Activated T-cell treated with anti-CD3 and anti-CD28 coated beads, Interleukin-2, amount 50 U/mL, for 48 hours (primary cell): Measurements from ENCODE around the gene LPP.

Experiments
- DNase-seq, 2 experiments: peaks; one replicate each; pipeline ENCODE4 v3.0.0-alpha.2; 2020

Gene LPP

DNA sequence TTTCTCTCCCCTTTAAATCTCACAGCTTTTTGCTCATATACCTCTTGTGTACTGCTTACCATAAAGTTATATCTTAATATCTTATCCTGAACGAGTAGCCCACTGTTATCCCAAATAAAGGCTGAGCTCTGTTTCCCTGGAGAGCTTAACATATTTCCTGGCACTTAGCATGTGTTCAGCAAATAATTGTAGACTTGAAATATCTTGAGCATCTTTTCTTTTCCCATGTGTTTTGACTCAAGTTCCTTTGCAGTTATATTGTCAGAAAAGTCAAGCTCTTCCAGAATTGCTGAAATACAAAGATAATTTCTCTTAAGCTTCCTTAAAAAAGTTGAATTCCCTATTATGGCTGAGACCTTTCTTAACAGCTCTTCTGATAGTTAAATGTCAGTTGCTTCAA lies 150.5 kb downstream of the LPP start:
- no peak for DNase-seq

DNA sequence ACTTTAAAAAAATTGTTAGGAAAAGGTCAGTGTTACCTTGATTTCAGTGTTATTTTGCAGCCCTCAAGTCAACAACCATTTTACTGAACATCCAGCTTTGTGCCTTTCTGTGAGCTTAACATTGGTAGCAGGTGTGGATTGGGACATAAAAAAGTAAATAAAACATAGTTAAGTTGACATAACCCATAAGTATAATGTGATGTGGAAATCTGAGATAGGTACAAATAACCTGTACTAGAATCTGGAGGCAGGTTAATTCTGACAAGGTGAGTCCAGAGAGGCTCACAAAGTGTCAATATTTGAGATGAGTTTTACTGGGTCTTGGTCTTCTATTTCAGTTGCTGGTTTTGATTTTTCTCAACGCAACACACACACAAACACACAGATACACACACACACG lies 151.3 kb downstream of the LPP start:
- DNase-seq: no peak

DNA sequence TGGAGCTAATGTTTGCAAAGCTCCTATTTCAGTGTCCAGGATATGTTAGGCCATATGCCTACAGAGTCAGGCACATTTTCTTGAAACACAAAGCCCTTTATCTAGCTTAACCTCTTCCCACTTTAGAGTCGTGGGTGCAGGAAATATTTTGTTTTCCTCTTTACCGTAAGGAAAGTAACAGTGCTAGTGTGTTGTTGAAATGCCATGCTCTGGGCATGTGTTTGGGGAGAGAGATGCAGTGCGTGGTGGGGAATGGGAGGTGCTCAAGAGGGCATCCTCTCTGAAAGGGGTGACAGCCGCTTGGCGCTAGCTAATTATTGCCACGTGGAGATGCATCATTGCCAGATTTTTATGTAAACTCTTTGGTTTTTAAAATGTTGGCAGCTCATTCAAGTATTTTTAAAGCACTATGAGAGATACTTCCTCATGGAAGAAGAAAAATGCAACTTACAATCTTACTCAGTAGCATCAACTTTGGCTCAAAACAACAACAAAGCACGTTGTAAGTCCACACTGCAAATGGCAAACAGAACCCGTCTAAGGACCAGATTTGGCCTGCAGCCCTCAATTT lies 152.6 kb downstream of the LPP start:
- no peak for DNase-seq

DNA sequence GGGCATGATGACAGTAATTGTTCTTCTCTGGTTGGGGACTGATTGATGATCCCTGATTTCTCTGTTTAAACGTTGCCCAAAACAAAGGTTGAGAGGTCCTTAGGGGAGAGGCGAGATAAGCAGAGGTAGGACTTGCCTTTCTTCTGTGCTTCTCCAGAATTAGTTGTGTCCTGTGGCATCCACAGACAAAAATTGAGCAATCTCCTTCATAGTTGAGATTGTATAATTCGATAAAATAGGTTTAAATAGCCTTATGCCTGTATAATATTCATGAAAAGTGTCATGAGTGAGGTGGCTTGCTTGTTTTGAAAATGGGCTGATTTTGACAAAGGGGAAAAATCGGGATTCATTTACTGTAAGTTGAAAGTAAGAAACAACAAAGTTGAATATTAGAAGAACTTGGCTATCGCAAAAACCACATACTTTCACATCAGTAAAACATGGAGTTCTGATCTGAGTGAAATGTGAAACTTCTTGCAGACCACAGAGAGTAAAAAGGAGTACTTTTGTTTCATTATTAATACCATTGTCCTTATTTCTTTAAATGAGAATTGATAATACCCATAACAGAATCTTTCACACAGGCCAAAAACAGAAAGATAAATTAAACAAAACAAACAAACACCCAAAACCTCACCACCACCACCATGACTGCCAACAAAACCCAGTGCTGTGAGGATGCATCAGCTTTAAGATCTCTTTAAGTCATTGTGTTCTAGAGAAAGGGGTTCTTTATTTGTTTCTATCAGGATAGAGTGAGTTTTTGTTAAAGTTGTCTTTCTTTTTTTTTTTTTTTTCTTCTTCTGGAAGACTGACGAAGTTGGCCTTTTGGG lies 155.7 kb downstream of the LPP start:
- DNase-seq: peak; percentile 45 to 49

DNA sequence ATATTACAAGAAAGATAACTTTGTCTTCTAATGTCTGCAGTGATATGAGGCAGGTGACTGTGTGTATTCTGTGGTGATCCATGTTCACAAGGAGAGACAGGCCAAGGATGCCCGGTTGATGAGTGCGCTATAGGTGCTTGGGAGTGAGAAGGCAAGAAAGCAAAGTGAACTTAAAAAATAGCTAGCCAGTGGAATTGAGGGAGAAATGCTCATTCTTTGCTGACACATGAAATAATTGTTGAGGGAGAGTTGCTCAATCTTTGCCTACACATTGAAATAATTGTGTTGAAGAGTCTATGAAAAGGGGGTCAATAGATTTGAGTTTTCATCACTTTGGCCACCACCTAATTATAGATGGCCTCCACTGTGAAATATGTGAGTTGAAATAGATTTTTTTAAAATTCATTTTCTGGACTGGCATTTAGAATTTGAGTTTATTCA lies 156.3 kb downstream of the LPP start:
- no peak for DNase-seq

DNA sequence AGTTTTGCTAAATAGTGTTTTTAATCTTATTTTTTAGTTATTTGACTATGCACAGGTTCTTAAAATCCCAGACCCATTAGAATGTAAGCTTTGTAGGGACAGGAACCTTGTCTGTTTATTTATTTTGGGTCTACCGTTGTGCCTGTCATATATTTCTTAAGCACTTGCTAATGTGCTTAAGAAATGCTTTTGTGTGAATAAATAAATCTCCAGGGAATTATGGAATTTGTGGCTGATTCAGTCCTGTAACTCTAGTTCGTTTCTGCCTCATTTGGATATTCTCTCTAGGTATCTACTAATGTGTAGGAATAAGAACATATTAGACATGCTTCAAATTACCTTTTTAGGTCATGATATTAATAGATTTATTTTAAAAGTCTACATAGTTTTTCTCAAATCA lies 161.6 kb downstream of the LPP start:
- DNase-seq: no peak

DNA sequence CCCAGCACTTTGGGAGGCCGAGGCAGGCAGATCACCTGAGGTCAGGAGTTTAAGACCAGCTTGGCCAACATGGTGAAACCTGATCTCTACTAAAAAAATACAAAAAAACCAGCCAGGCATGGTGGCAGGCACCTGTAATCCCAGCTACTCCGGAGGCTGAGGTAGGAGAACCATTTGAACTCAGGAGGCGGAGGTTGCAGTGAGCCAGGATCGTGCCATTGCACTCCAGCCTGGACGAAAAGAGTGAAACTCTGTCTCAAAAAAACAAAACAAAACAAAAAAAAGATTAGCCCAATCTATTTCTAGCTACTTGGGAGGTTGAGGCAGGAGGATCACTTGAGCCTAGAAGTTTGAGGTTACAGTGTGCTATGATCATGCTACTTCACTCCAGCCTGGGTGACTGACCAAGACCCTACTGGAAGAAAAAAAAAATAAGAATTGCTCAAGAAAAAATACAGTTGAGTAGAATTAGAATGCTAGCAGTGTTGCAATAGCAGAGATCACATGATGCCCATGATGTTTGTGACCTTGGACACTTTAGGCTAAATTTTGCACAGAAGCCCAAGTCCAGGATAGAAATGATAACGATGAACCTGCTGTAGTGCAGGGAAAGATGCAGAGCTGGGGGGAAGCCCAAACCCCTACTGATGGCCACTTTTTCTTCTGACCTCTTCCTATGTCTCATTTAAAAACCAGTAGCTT lies 162.2 kb downstream of the LPP start:
- DNase-seq: no peak

DNA sequence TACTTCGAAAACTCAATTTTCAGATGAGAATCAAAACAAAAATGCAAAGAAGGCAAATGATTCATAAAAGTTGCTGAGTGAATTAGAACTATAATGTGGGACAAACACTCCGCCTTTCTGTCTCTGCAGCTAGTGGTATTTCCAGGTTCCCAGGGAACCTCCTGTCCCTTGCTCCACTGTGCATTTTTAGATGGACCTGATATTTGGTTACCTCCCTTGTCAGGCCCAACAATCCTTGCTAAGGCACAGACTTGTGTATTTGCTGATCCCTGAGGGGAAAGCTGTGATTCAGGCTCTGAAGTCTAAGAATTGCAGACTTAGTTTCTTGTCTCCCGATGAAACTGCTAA lies 162.7 kb downstream of the LPP start:
- no peak for DNase-seq

DNA sequence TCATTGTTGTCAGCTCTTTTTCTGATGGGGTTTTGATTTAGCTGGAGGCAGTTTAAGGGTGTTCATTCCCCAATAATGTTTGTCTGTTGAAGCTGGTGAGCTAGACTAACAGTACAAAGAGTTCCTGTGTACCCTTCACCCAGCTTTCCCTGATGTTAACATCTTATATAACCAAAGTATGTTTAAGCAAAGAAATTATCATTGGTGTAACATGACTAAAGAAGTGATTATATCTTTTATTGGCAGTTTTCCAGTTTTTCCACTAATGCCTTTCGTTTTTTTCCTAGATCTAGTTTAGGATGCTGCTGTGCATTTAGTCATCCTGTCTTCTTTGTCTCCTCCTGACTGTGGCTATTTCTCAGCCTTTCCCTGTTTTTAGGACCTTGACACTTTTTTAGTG lies 165.6 kb downstream of the LPP start:
- DNase-seq: no peak

DNA sequence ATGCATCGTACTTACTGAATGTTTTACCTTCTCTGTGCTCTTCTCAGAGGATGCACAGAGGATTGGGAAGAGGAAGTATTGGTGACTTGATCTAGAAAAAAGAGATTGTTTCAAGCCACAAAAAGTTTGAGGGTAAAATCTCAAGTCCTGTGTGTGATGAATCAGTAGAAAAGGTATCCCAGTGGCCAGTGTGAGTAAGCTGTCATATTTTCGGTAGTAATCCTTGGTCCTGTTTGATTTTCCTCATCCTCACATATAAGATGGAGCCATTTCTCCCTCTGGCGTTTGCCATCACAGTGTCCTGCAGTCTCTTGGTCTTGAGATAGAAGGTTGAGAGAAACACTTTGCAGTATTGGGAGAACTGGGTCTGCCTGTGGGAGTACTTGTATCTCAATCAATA lies 166.8 kb downstream of the LPP start:
- DNase-seq: no peak

DNA sequence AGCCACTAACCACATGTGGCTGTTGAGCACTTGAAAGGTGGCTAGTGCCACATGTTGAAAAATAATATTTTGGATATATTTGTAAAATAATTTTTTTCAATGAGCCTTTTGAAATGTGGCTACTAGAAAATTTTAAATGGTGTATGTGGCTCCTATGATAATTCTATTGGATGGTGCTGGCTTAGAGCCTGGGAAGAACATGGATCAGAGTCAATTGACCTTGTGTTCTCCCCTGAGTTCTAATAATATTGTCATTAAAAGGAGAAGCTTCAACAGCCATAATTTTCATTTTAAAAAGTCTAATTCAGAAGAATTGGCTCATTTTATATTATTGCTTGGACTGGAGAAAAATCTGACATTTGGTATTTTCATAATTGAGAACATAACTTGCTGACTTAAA lies 167.3 kb downstream of the LPP start:
- DNase-seq: no peak

DNA sequence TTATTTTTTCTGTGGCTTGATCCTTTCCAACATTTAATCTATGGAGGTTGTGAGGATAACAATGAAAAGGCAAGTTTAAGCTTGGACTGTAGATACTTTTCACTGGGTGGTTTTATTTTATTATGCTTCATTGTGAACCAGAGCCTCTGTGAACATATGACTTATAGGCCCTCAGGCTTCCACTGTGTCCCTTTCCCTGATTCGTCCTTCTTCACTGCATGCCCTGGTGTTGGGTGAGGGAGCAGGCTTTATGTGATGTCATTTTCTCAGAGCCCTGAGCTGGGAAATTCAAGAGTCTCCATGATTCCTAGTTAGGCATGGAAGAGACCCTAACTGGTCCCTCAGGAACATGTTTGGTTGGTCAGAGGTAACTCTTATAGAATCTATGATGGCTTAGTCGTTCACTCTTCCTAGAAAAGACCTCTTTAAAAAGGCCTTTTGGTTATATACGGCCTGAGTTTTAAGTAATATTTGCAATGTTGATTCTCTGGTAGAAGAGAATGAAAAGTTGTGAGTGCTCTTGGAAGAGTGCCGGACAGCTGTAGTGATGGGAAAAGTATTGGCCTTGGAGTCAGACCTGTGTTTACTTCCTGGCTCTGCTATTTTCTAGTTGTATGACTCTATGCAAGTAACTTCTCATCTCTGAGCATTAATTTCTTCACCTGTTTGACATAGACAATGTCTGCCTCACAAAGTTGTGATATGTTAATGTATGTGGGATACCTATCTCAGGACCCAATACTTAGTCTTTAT lies 168.4 kb downstream of the LPP start:
- DNase-seq: no peak

DNA sequence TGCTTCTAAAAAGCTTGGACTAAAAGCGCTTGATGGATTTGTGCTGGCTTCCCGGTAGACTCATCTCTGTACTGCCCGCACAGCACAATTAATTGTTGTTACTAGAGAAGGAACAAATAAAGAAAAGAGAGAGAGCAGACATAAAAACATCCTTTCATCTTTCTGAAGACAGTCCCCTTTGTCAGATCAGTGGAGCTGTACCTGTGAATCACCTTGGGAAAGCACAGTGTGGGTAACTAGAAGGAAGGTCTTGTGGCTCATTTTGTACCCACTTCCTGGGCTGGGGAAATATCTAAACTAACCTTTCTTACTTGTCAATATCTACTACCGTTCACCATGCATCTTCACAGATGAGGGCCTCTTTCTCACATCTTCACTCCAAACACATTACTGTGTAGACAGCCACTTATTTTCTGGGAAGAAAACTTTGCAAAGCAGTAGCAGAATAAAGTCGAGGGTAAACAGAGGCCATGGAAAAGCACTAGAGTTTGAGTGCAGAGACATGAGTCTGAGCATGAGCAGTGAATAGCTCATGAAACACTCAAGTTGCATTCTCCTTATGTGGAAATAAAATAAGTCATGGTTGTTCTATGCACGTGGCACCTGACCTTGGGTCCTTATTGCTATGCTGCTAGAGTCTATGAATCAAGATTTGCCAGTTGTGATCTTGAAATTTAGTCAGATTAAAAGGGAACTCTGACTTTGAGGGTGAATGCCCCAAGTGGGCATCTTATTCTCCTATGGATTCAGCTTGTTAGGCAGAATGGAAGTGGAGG lies 169.3 kb downstream of the LPP start:
- DNase-seq: peak in 1 of 2 experiments; percentile 40

DNA sequence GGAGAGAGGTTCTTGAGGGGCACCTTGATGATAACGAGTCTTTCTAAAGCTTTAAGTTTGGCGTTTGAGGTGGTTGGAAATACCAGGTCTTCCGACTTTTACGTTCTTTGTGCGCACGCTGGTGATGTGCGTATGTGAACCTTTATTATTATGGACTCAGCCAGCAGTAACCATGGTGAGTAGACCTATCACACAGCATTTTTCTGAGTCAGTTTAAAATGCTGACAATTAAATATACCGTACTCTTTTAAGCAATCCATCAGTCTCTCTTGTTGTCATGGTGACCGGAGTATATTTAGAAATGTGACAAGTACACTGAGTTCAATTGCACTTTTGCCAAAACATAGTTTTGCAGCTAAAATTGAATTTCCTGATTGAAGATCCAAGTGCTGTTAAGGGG lies 172.2 kb downstream of the LPP start:
- DNase-seq: no peak

DNA sequence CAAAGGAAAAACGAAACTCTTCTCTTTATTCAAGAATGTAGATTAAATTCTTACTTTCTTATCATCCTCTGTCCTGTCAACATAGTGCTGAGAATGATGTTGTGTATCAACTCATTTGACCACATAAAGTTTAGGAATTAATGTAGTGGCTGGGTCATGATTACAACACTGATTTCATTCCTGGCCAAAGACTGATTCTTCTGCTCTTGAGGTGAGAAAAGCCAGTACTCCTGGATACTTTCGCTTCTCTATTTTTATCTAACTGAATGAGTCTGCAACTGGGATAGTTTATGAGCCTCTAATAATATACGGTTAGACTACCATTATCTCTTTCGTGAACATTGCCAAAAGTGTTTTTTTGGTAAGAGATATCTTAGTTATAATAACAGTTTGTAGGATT lies 173.0 kb downstream of the LPP start:
- DNase-seq: no peak

DNA sequence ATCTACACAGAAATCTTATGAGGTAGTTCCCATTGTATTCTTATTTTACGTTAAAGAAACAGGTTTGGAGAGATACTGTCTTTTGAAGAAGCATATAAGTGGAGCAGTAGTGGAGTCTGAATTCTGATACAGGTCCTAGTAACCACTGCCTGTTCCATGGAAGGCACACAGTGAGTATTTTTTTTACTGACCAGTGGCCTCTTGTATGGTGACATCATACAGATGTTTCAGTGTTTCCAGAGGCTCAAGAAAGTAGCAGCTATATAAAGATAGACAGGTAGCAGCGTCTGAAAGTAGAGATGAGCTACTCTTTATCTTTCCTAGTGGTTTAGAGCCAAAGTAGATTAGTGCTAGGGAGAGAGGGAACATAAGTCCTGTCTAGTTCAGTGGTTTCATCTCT lies 173.5 kb downstream of the LPP start:
- no peak for DNase-seq

DNA sequence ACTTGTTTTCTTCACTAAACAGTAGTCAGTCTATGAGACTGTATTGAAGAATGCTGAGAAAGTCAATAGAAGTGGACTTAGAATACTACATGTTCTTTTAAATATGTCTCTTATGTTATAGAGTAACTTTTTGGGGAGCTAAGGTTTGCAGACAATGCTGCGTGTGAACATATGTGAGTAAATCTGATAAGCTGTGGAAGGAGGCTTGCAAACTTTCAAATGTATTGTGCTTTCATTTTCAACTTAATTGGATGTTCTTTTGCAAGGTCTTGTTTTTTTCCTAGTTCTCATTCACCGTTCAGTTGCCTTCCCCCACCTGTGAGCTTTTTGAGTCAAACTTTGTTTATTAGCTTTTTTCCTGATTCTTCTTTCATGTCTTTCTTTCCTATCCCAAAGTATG lies 176.2 kb downstream of the LPP start:
- DNase-seq: no peak

DNA sequence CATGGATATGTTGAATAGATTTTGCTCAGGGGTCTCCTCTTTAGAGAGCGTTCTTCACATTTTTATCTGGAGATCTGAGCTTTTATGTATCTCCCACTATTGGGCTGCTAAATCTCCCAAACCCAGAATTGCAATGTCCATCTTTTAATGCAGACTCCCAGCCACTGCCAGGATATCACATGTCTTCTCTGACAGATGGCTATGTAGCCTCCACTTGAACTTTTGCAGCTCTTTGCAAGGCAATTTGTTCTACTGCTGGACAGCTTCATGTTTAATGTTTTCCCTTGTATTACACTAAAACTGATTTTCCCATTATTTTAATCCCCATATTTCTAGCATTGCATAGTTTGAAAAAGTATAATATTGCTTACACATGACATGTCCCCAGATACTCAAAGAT lies 177.2 kb downstream of the LPP start:
- DNase-seq: no peak

DNA sequence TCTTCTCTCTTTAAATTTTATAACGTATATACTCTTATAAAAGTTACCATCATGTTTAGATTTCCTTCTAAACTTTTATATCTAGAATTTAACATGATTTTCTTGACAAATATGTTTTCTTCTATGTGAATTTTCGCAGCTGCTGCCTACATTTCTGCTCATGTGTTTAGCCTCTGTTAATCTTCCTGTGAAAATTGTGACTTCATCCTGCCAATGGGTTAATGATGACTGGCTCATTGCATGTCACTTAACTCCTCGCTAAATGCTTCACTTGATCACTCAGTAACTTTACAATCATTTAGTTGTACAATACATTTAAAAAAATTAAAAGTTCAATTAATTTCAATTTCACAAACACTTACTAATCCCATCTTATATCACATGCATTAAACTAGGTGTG lies 178.1 kb downstream of the LPP start:
- no peak for DNase-seq

DNA sequence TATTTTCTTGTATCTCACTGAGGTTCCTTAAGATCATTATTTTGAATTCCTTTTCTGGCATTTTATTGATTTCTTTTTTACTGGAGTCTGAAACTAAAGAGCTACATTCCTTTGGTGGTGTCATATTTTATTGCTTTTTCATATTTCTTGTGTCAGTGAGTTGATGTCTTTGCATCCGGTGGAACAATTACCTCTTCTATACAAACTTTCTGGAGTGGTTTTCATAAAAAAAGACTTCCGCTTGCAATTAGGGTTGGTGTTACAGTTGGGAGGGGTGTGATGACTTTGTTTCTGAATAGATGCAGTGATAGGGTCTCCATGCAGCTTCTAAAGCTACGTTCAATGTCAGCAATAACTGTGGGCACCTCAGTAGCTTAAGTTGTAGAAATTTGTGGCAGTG lies 181.7 kb downstream of the LPP start:
- DNase-seq: no peak

DNA sequence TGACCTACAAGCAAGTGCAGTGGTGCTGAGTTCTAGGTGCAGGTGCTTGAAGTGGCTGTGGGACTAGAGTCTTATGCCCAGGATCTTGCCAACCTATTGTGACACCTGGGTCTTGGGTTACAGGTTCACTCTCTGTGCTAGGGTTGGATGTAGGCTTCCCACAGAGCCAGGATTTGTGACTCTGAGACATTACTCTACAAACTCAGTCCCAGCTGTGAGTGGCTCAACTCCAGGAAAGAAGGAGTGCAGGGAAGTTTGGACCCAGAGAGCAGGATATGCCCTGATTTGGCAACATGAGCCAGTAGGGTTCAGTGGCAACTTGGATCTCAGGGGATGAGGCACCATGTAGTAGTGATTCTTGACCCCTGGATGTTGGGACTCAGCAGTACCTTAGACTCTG lies 182.2 kb downstream of the LPP start:
- no peak for DNase-seq

DNA sequence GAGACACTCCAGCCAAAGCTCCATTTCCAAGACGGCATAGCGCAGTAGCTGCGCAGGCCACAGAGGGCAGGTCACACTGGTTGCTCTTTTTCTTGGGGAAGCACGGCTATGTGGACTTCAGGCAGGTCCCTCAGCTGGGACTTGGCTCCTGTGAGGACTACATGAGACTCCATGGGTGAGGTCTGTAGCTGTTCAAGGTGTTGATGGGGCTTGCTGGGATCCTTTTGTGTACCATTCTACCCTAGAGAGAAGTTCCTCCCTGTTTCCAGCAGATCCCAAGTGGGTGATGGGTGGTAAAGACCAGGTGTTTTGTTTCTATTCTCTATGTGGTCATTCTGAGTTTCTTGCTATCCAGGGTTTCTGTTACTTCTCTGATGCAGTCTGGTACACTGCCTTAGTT lies 183.3 kb downstream of the LPP start:
- DNase-seq: no peak

DNA sequence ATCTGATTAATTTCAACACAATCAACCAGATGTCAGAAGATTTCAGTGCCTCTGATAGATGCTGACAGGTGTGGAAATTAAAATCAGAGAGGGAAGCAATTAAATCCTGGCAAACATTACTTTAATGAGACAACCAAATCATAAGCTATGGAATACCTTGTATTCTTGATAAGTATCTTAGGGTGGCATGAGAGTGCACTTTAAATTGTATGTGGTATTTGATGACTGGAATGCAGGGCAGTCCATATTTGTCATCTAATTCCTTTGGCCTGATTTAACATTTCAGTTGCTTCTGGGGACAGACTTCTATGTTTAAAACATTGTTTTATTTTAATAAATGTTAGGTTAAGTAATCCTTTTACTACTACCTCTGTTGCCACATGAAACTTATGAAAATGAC lies 184.1 kb downstream of the LPP start:
- DNase-seq: no peak
